Aorta (tissue), 5 donors: Measurements from ENCODE around the gene GPR18. TPM values are rescaled to one million over a fixed set of nuclear protein-coding genes. Genes with fewer than 3 reads are reported as not detected.

Experiments
- ATAC-seq: fragments of 200-7000 bp; cut with Tn5 transposase; one replicate; pipeline ENCODE4 v1.9.1; 2022; ENCODE audit warnings: moderate library complexity; ENCODE audit not compliant: low FRiP score
- DNase-seq, 2 donors: peaks; one replicate each; pipeline ENCODE4 v3.0.0-alpha.2; 2020
- H3K27ac ChIP-seq, 2 donors: one replicate each; pipeline ENCODE4 v1.5.1; 2013; ENCODE audit warnings: low read length in 2 of 2, mild to moderate bottlenecking in 2 of 2, moderate library complexity in 2 of 2, control low read depth in 1 of 2, inconsistent platforms in 1 of 2, low read depth in 1 of 2
- H3K27me3 ChIP-seq, 2 donors: one replicate each; pipeline ENCODE4 v1.6.1; 2013; ENCODE audit warnings: control low read depth in 1 of 2, low read length in 1 of 2, mild to moderate bottlenecking in 1 of 2, moderate library complexity in 1 of 2; ENCODE audit not compliant: insufficient read depth in 2 of 2, control insufficient read depth in 1 of 2
- H3K36me3 ChIP-seq, 2 donors: one replicate each; pipeline ENCODE4 v1.6.1; 2013; ENCODE audit warnings: control low read depth in 1 of 2, low read length in 1 of 2, mild to moderate bottlenecking in 1 of 2; ENCODE audit not compliant: insufficient read depth in 2 of 2, control insufficient read depth in 1 of 2
- H3K4me1 ChIP-seq, 2 donors: one replicate each; pipeline ENCODE4 v1.6.1; 2013; ENCODE audit warnings: low read length in 2 of 2, control low read depth in 1 of 2, mild to moderate bottlenecking in 1 of 2, moderate library complexity in 1 of 2; ENCODE audit not compliant: insufficient read depth in 2 of 2, control insufficient read depth in 1 of 2
- H3K4me3 ChIP-seq, 2 donors: one replicate each; pipeline ENCODE4 v1.5.1; 2013; ENCODE audit warnings: low read length in 2 of 2, control low read depth in 1 of 2, mild to moderate bottlenecking in 1 of 2
- H3K9me3 ChIP-seq: one replicate; pipeline ENCODE4 v1.6.1; 2013; ENCODE audit warnings: mild to moderate bottlenecking, low read length; ENCODE audit not compliant: control insufficient read depth
- WGBS, 2 donors: extraction: QIAGEN DNeasy Blood & Tissue Kit; methylation state at CpG; one replicate each; pipeline ENCODE4 v1.1.7; 2013; 5-methylcytosine and 5-hydroxymethylcytosine counted together
- intact Hi-C, 2 donors: fragments of 100-400 bp; cut with DNase I; formaldehyde crosslinking; loops; one replicate each; pipeline versions ENCODE4 v1.14.2 to v1.15.0; 2022
- polyA plus RNA-seq, 2 donors: library from polyadenylated mRNA; stranded (reverse); fragments of 200-250 nt; gene quantifications; one replicate each; pipeline ENCODE4 v1.2.3, GENCODE V29; 2013
- total RNA-seq, 2 donors: library from RNA; stranded (reverse); fragmentation: NEBNext Ultra II Directional; extraction: Animal tissue kit (Norgen Biotek cat#: 25700); gene quantifications; one replicate each; pipeline ENCODE4 v1.2.1, GENCODE V29; 2021
- donor health status: healthy with polysubstance abuse.
- donor health status: Bipolar disorder and iron deficiency.
- donor health status: DM: no; HTN: no; CAD: no.
- donor health status: DM: no; HTN: no; CAD: no.
- donor health status: DM: yes; HTN: yes; CAD: no.

Gene GPR18
- total and polyA plus RNA-seq, 4 donors: 0.24 to 1.5 (median 0.55) TPM; not detected in 1

DNA sequence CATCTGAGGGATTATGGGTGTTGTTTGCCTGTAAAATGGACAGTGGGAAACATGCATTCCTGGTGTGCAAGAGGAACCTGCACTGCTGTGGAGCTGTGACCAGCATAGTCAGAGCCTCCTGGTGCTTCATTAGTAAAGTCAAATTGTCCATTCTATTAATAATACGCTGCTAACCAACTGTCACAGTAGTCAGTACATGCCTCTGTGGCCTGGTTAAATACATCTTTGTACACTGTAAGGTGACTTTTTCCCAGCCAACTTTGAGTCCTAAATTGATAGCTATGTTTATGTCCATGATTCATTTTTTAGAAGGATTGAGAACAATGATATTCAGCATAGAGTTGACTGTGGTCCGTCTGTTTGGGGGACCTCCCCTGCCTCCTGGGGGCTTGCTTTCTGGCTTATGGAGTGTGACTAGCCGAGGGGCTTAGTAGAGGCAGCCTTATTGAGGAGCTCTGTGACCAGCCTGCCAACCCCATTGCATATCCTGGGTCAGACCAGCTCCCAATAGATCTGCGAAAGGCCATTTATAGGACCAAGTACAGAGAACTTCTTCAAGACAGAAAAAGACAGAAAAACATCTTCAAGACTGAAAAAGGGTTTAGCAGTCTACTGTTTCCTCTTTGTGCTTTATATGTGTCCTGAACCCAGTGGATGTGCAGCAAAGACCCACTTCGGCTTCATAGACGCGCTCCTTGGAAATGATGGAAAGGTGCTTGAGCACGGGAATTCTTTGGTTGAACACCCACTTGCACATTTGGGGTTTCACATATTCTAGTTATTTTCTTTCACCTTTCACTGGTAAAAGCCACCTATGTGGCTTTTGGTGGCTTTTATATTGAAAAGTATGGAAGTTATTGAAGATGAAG is 44.7 kb upstream of the GPR18 start:
- Histone ChIP-seq H3K27me3 (no peaks in the 10 kb centered on the region), H3K27ac (no peak overlapping the region), H3K36me3 (no peaks in the 10 kb centered on the region), H3K4me1 (peaks cover 0 to under 1% of the 10 kb centered on the region in 2 donors), H3K4me3 (no peak overlapping the region), H3K9me3 (no peaks in the 10 kb centered on the region)
- intact Hi-C loops: no loop called here
- WGBS, 2 donors: 96% methylated on average over 8 of the region's 8 CpGs
- no peak for DNase-seq
- no peak for ATAC-seq

GRCh38 chr13:99301913-99302636 is 43.9 kb upstream of the GPR18 start:
- Histone ChIP-seq H3K27me3 (no peaks in the 10 kb centered on the region), H3K4me3 (no peak overlapping the region), H3K36me3 (no peaks in the 10 kb centered on the region), H3K27ac (no peak overlapping the region), H3K9me3 (no peaks in the 10 kb centered on the region), H3K4me1 (no peaks in the 10 kb centered on the region)
- no peak for ATAC-seq
- 92% methylated on average over 1 of the region's 1 CpG for WGBS, 2 donors
- DNase-seq: no peak
- intact Hi-C loops: no loop called here

DNA sequence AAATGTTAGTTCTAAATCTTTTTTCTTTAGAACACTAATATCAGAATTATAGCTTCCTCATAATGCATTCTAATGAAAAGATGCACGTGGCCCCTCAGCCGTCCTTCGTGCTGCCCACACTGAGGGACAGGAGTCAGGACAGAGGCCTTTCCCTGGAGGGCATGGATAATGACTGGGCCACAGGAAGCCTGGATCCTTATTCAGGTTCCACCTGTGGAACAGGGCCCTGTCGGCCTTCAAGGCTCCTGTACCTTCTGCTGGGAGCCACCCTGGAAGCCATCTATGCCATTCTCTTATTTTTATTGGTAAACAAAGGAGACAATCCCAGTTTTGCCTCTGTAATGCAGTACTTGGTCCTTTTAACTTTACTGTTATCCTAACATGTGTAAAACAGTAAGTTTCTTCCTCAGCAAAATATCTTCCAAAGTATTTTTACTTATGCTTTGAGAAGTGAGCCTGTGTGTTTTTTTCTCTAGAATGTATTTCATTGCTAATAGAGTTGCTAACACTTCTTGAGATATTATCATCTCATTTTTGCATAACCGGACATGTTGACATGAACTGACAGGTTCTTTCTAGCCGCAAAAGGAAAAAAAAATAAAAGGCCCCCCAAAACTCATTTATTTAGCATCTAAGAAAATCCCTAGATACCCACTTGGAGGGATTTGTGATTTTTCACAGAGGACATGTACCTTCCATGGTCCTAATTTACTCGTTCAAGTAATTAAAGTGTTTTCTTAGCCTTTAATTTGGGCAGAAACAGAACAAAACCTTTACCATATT is 43.1 kb upstream of the GPR18 start:
- Histone ChIP-seq H3K9me3 (no peaks in the 10 kb centered on the region), H3K27ac (no peak overlapping the region), H3K36me3 (no peaks in the 10 kb centered on the region), H3K27me3 (no peaks in the 10 kb centered on the region), H3K4me3 (no peak overlapping the region), H3K4me1 (no peaks in the 10 kb centered on the region)
- no peak for DNase-seq
- intact Hi-C loops: no loop called here
- WGBS, 2 donors: 92 to 95% methylated on average over 7 of the region's 7 CpGs
- ATAC-seq: no peak

- Histone ChIP-seq H3K9me3 (no peaks in the 10 kb centered on the region), H3K4me1 (no peaks in the 10 kb centered on the region), H3K27ac (no peak overlapping the region), H3K36me3 (no peaks in the 10 kb centered on the region), H3K27me3 (no peaks in the 10 kb centered on the region), H3K4me3 (no peak overlapping the region)
- WGBS, 2 donors: 91% methylated on average over 4 of the region's 4 CpGs
- DNase-seq: no peak
- ATAC-seq: no peak
- intact Hi-C loops: no loop called here
Measured at GRCh38 chr13:99299920-99300341, 41.8 kb upstream of the GPR18 start.

DNA sequence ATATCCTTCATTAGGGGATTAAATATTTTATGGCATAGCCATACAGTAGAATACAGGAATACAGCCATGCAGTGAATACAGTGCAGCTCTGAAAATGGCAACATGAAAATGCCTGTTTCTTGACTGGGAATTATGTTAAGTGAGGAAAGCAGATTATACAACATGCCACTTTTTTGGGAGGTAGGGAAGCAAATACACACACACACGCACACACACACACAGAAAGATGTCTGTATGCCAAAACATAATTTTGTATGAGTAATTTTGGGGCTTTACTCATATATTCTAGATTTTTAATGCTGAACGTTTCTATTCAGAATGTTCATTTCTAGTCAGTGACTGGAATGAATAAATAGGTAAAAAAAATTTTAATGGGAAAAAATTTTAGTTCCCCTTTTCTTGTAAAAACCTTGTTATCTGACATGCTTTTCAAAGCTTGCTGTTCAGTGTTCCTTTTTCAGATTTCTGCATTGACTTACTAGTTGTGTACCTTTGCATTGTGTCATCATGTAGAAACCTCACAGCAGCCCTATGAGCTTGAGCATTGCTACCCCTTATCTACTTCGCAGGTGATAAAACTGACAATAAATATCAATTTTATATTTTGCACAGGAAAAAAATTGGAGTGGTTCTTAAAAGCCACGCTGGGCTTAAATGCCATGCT is 41.2 kb upstream of the GPR18 start:
- Histone ChIP-seq H3K27ac (no peak overlapping the region), H3K27me3 (no peaks in the 10 kb centered on the region), H3K36me3 (no peaks in the 10 kb centered on the region), H3K4me1 (no peaks in the 10 kb centered on the region), H3K9me3 (no peaks in the 10 kb centered on the region), H3K4me3 (no peak overlapping the region)
- intact Hi-C loops: no loop called here
- ATAC-seq: no peak
- no peak for DNase-seq
- 90% methylated on average over 4 of the region's 4 CpGs for WGBS, 2 donors

GRCh38 chr13:99298056-99298455 is 39.9 kb upstream of the GPR18 start:
- ATAC-seq (no peak), DNase-seq (no peak)
- WGBS, 2 donors: 96% methylated on average over 2 of the region's 2 CpGs
- Histone ChIP-seq H3K9me3 (no peaks in the 10 kb centered on the region), H3K4me1 (no peaks in the 10 kb centered on the region), H3K36me3 (no peaks in the 10 kb centered on the region), H3K4me3 (no peak overlapping the region), H3K27ac (no peak overlapping the region), H3K27me3 (no peaks in the 10 kb centered on the region)
- intact Hi-C loops: no loop called here

- Histone ChIP-seq H3K36me3 (no peaks in the 10 kb centered on the region), H3K9me3 (no peaks in the 10 kb centered on the region), H3K27me3 (no peaks in the 10 kb centered on the region), H3K27ac (no peak overlapping the region), H3K4me3 (no peak overlapping the region), H3K4me1 (no peaks in the 10 kb centered on the region)
- intact Hi-C loops: no loop called here
- ATAC-seq (no peak), DNase-seq (no peak)
Measured at GRCh38 chr13:99297331-99297730, 39.2 kb upstream of the GPR18 start.

DNA sequence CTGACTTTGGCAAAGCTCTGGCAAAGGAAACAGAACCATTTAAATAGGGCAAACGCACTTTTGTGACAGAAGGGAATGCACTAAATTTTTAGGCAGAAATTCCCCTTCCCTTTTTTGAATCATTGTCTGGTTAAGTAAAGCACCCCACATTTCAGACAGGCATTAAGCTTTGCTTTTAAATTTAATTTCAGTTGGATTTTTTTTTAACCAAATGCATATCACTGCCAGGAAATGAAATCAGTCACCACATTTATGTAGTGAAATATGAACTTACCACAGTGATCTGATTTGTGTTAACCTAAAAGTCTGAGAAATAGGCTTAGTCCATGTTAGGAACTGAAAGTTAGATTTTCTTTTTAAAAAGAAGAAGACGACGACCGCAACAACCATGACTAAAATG is 38.2 kb upstream of the GPR18 start:
- intact Hi-C loops: no loop called here
- no peak for DNase-seq
- no peak overlapping the region for H3K4me3 ChIP-seq
- 30 to 31% methylated on average over 4 of the region's 4 CpGs for WGBS, 2 donors
- H3K9me3 ChIP-seq: no peaks in the 10 kb centered on the region
- no peak overlapping the region for H3K27ac ChIP-seq
- no peaks in the 10 kb centered on the region for H3K27me3 ChIP-seq
- H3K36me3 ChIP-seq: no peaks in the 10 kb centered on the region
- H3K4me1 ChIP-seq: no peaks in the 10 kb centered on the region
- no peak for ATAC-seq
